Activated B cell treated with CpG ODN at 0.5 μM for 24 hours (primary cell): Measurements from ENCODE around the gene EN2. TPM values are rescaled to one million over a fixed set of nuclear protein-coding genes. Genes with fewer than 3 reads are reported as not detected.

Source experiments
- ATAC-seq: fragments of 200-7000 bp; cut with Tn5 transposase; one replicate; pipeline ENCODE4 v1.10.0; 2021; ENCODE audit warnings: low read depth, mild to moderate bottlenecking, moderate library complexity
- CTCF ChIA-PET: fragments of 350-600 bp; sonication (Branson Sonifier 250); formaldehyde crosslinking; loops from one replicate; lab custom pipeline; 2021; ENCODE audit warnings: antibody characterized with exemption; lab: Charles Lee
- POLR2A ChIA-PET: fragments of 350-600 bp; sonication (Branson Sonifier 250); formaldehyde crosslinking; loops from one replicate; lab custom pipeline; 2021; ENCODE audit warnings: antibody characterized with exemption; lab: Charles Lee
- DNase-seq: peaks from one replicate; pipeline ENCODE4 v3.0.0; 2022
- H3K27ac Mint-ChIP-seq: one replicate; pipeline ENCODE4 v1.8.0; 2020; ENCODE audit warnings: mixed read lengths
- H3K27me3 Mint-ChIP-seq: one replicate; pipeline ENCODE4 v1.8.0; 2021; ENCODE audit warnings: mixed read lengths
- H3K36me3 Mint-ChIP-seq: one replicate; pipeline ENCODE4 v1.8.0; 2021; ENCODE audit warnings: low read depth, mixed read lengths
- H3K4me1 Mint-ChIP-seq: one replicate; pipeline ENCODE4 v1.8.0; 2021; ENCODE audit warnings: mixed read lengths
- H3K4me3 Mint-ChIP-seq: one replicate; pipeline ENCODE4 v1.8.0; 2020; ENCODE audit warnings: mild to moderate bottlenecking, mixed read lengths
- H3K9me3 Mint-ChIP-seq: one replicate; pipeline ENCODE4 v1.8.0; 2020; ENCODE audit warnings: mixed read lengths
- intact Hi-C: fragments of 100-400 bp; cut with micrococcal nuclease; formaldehyde crosslinking; loops from one replicate; pipeline ENCODE4 v1.15.1; 2024
- total RNA-seq: library from RNA; stranded (reverse); gene quantifications from 2 replicates; pipeline ENCODE4 v1.2.3, GENCODE V29; 2022
- TF ChIP-seq, protein P1 (sequence below): fragments of 200-600 bp; IDR thresholded peaks from one replicate; pipeline ENCODE4 v1.8.0; 2022; ENCODE audit warnings: antibody characterized with exemption, mild to moderate bottlenecking

Gene EN2
- total RNA-seq, 1 donor from 2014 or later = not detected

DNA sequence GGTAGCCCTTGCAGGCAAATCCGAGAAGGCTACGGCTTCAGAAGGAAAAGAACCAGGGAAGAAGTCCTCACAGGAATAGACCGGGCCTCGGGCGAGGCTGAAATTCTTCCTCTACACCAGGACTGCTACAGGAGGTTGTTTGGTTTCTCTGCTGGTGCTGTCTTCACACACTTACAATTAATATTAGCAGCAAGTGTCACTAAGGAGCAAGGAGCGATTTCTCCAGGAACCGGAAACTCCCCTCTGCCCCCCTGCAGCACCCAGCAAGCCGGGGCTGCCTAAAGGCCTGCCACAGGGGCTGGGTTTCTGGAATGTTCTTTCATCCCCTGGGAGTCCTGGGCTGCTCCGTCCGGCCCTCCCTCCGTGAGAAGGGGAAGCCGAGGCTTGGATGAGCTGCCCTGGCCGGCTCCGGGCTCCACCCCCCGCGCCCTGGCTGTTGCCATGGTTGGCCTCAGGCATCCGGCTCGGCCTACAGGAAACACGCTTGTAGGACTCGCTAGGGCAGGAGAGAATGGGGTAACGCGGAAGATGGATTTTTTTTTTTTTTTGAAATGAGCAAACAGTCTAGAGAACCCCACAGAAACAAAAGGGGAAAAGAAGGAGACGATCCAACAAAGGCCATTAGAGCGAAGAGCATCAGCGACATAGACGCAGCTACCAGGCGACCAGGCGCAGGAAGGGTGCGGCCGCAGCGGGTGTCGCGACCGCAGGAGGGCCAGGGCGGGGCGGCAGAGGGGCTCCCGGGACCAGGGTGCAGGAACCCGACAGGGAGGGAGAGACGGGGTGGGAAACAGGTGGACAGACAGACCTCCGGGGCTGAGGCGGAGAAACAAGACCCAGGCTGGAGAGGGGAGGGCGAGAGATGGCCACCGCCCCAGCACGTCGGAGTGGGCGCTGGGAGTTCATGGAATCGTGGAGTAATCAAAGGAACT is 33.0 kb downstream of the EN2 start:
- Mint-ChIP-seq H3K27ac (peak overlapping the region; percentile 91), H3K27me3 (peaks cover 7% of the 10 kb centered on the region), H3K4me1 (peaks cover 25% of the 10 kb centered on the region), H3K4me3 (peak overlapping the region; percentile 89), H3K9me3 (no peaks in the 10 kb centered on the region), H3K36me3 (peaks cover 2% of the 10 kb centered on the region)
- no peak for DNase-seq
- ATAC-seq = peak; percentile 96
- POLR2A ChIA-PET = interaction anchor here (0.6 kb wide), 1 partner anchor 16 kb away, joined by 4 read pairs; no protein-coding TSS in a partner anchor
- TF ChIP-seq, protein P1, sequence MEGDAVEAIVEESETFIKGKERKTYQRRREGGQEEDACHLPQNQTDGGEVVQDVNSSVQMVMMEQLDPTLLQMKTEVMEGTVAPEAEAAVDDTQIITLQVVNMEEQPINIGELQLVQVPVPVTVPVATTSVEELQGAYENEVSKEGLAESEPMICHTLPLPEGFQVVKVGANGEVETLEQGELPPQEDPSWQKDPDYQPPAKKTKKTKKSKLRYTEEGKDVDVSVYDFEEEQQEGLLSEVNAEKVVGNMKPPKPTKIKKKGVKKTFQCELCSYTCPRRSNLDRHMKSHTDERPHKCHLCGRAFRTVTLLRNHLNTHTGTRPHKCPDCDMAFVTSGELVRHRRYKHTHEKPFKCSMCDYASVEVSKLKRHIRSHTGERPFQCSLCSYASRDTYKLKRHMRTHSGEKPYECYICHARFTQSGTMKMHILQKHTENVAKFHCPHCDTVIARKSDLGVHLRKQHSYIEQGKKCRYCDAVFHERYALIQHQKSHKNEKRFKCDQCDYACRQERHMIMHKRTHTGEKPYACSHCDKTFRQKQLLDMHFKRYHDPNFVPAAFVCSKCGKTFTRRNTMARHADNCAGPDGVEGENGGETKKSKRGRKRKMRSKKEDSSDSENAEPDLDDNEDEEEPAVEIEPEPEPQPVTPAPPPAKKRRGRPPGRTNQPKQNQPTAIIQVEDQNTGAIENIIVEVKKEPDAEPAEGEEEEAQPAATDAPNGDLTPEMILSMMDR = no peak
- CTCF ChIA-PET = no interaction called here
- intact Hi-C loops = loop anchor here (2.0 to 10.0 kb wide), 2 partner anchors 22 to 296 kb away; no protein-coding TSS in a partner anchor

DNA sequence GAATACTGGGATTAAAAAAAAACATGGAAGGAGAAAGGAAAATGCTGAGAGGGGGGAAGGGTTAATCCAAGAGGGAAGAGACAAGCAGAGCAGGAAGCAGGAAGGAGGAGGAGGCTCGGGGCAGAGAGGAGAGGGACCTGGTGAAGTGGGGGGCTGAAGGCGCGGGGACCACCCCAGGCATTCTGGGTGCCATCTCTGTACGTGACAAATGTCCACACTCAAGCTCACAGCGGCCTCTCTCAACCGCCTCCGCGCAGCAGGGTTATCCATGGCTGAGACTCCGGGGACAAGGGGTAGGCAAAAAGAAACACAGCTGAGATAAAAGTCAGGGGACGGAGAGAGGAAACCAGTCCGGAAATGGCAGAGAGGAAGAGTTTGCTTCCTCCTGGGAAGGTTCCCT is 33.9 kb downstream of the EN2 start:
- POLR2A ChIA-PET = interaction anchor here (0.6 kb wide), 1 partner anchor 15 kb away, joined by 4 read pairs; no protein-coding TSS in a partner anchor
- H3K4me1 Mint-ChIP-seq = peaks cover 25% of the 10 kb centered on the region
- no peak for DNase-seq

DNA sequence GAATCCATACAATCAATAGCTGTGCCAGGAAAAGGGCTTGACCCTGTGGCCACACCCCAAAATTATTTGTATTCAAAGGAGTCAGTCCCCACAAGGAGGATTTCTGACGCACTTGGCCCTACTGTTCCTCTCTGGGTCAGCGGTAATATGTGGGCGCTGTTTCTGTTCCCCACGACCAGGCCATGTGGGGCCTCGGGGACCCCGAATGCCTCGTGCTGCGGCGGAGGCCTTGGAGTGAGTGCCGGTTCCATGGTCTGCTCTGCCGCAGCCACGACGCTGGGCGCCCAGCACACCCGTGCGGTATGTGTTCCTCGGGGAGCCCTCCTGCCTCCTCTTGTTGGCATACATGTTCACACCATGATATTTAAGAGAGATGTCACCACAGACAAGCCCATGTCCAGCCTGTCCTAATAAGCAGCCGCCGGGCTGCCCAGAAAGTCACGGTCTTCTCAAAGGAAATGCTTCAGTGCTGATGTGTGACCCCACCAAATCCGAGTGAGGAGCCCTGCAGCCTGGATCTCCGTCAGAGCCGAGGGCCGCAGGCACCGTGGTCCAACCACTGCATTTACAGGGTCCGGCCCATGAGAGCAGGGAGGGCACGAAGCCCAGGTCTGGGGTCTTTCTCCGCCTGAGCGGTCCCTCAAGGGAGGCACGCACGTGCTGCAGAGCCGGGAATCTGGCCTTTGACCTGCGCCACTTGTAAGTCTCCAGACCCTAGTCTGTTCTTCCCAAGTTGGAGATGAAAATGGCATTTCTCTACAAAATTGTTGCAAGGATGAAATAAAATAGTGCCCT is 36.0 kb downstream of the EN2 start:
- H3K4me3 Mint-ChIP-seq = no peak overlapping the region
- TF ChIP-seq, protein P1 = no peak
- no peak overlapping the region for H3K27ac Mint-ChIP-seq
- H3K36me3 Mint-ChIP-seq = peaks cover 2% of the 10 kb centered on the region
- intact Hi-C loops = loop anchor here (10.0 kb wide), 1 partner anchor 299 kb away; no protein-coding TSS in a partner anchor
- CTCF ChIA-PET = no interaction called here
- ATAC-seq (no peak), DNase-seq (no peak)
- no peaks in the 10 kb centered on the region for H3K9me3 Mint-ChIP-seq
- peaks cover 18% of the 10 kb centered on the region for H3K27me3 Mint-ChIP-seq
- POLR2A ChIA-PET = no interaction called here
- H3K4me1 Mint-ChIP-seq = peaks cover 22% of the 10 kb centered on the region

More for the DNA sequence above, 33.9 kb downstream of the EN2 start:
- no peak for ATAC-seq
- intact Hi-C loops = loop anchor here (2.0 to 10.0 kb wide), 2 partner anchors 23 to 297 kb away; no protein-coding TSS in a partner anchor
- Mint-ChIP-seq H3K9me3 (no peaks in the 10 kb centered on the region), H3K36me3 (peaks cover 2% of the 10 kb centered on the region), H3K27ac (peak overlapping the region; percentile 91), H3K4me3 (peak overlapping the region; percentile 89), H3K27me3 (peaks cover 8% of the 10 kb centered on the region)
- CTCF ChIA-PET = no interaction called here
- TF ChIP-seq, protein P1 = no peak

DNA sequence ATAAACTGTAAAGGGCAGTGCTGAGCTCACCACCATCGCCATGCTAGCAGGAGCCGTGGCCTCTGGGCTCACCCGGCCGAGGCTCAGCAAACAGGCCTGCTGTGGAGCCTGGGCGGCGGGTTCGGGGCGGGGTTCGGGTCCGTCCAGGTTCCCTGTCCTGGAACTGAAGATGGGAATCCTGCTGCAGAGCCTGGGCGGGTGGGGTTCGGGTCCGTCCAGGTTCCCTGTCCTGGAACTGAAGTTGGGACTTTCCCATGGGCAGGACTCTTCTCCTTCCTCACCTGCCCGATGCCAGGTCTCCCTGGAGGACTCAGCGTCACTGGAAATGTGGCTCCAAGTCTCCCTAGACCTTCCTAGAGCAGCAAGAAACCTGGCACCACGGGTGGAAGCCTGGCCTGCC is 36.6 kb downstream of the EN2 start:
- intact Hi-C loops = loop anchor here (10.0 kb wide), 1 partner anchor 300 kb away; no protein-coding TSS in a partner anchor
- DNase-seq (no peak), ATAC-seq (no peak)
- no peak overlapping the region for H3K4me3 Mint-ChIP-seq
- H3K27ac Mint-ChIP-seq = no peak overlapping the region
- no peaks in the 10 kb centered on the region for H3K9me3 Mint-ChIP-seq
- ChIA-PET POLR2A (no interaction called here), CTCF (no interaction called here)
- peaks cover 22% of the 10 kb centered on the region for H3K27me3 Mint-ChIP-seq
- peaks cover 2% of the 10 kb centered on the region for H3K36me3 Mint-ChIP-seq
- TF ChIP-seq, protein P1 = no peak
- peaks cover 18% of the 10 kb centered on the region for H3K4me1 Mint-ChIP-seq
